Measurements from ENCODE around the gene DLD. TPM values are rescaled to one million over a fixed set of nuclear protein-coding genes. Genes with fewer than 3 reads are reported as not detected.

The DLD gene
- total and polyA plus RNA-seq, 12 donors: 21.6 to 616 (median 149) TPM

DNA sequence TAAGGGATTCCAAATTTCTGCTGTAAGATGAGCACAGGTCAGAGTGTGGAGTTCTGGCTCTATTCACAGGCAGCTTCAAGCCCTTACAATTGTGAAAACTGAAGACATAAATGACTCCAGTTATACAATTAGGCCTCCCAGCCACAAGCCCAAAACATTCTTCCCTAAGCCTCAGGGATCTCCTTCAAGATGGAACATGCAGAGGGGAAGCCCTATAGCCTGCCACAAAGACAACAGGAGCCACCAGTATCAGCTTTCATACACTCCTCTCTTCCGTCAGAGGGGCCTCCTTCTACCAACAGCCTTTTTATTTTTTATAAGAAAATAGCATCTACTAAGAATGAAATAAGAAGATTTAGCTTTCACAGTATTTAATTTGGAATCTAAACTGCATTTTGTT, 46.5 kb downstream of the DLD start:
- Histone ChIP-seq H3K4me1 (replicated peaks in 1 of 2) (peaks cover 8 to 29% of the 10 kb centered on the region in 2 donors), H3K27me3 (no peaks in the 10 kb centered on the region), H3K27ac (peak overlapping the region in 3 of 5 donors; percentile 10 to 85 (median 77)), H3K9me3 (replicated peaks in 1 of 3) (no peaks in the 10 kb centered on the region), H3K4me3 (no peak overlapping the region), H3K36me3 (replicated peaks in 1 of 2) (no peaks in the 10 kb centered on the region)
- 84 to 97% (median 92%) methylated on average over 1 of the region's 1 CpG for WGBS, 4 donors
- DNase-seq: no peak
- TF ChIP-seq, protein P1, sequence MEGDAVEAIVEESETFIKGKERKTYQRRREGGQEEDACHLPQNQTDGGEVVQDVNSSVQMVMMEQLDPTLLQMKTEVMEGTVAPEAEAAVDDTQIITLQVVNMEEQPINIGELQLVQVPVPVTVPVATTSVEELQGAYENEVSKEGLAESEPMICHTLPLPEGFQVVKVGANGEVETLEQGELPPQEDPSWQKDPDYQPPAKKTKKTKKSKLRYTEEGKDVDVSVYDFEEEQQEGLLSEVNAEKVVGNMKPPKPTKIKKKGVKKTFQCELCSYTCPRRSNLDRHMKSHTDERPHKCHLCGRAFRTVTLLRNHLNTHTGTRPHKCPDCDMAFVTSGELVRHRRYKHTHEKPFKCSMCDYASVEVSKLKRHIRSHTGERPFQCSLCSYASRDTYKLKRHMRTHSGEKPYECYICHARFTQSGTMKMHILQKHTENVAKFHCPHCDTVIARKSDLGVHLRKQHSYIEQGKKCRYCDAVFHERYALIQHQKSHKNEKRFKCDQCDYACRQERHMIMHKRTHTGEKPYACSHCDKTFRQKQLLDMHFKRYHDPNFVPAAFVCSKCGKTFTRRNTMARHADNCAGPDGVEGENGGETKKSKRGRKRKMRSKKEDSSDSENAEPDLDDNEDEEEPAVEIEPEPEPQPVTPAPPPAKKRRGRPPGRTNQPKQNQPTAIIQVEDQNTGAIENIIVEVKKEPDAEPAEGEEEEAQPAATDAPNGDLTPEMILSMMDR (IDR thresholded peaks at IDR 0.05): no peak
- TF ChIP-seq POLR2A (IDR thresholded peaks at IDR 0.05): no peak
- intact Hi-C loops (cut with DNase I): no loop called here

DNA sequence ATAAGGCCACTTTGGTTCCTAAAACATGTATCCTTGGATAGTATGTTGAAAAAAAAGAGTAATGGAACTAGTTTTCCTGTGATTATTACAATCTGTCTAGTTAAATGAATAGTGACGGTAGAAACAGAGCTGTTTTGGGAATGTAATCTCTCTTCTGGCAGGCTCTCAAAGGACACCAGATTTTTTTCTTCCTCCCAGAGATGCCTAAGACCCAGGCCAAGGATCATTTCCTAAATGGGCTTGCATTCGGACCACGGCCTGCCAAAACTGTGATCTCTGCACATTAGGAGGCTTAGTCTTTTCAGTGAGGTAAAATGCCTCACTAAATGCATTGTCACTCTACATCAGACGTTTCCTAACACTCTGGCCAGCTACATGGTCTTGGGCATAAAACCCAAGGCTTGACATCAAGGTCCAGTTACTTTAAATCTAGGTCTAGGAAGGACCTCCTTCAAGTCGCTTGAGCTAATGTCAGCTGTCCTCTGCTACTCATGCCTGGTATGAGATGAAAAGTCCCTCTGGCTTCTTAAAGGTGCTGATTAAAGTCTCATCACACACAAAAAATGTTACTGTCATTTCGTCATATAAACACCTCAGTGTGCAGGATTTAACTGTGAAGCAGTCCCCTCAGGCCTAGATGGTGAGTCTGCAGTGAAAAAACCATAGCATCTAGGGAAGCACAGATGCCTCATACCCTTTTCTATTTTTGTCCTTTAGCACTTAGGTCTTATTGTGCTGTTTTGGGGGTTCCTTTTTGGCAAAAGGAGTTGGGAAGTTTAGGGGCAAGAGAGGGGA, 47.7 kb downstream of the DLD start:
- Histone ChIP-seq H3K4me3 (no peak overlapping the region), H3K27me3 (no peaks in the 10 kb centered on the region), H3K9me3 (replicated peaks in 1 of 3) (no peaks in the 10 kb centered on the region), H3K36me3 (replicated peaks in 1 of 2) (no peaks in the 10 kb centered on the region), H3K27ac (peak overlapping the region; percentile 19 to 85 (median 57)), H3K4me1 (replicated peaks in 1 of 2) (peaks cover 8 to 27% of the 10 kb centered on the region in 2 donors)
- DNase-seq: peak in 1 of 7 donors; percentile 37
- WGBS, 4 donors: 20 to 50% (median 40%) methylated on average over 6 of the region's 6 CpGs
- TF ChIP-seq, protein P1 (IDR thresholded peaks at IDR 0.05): no peak
- TF ChIP-seq POLR2A (IDR thresholded peaks at IDR 0.05): no peak
- intact Hi-C loops (cut with DNase I): no loop called here

DNA sequence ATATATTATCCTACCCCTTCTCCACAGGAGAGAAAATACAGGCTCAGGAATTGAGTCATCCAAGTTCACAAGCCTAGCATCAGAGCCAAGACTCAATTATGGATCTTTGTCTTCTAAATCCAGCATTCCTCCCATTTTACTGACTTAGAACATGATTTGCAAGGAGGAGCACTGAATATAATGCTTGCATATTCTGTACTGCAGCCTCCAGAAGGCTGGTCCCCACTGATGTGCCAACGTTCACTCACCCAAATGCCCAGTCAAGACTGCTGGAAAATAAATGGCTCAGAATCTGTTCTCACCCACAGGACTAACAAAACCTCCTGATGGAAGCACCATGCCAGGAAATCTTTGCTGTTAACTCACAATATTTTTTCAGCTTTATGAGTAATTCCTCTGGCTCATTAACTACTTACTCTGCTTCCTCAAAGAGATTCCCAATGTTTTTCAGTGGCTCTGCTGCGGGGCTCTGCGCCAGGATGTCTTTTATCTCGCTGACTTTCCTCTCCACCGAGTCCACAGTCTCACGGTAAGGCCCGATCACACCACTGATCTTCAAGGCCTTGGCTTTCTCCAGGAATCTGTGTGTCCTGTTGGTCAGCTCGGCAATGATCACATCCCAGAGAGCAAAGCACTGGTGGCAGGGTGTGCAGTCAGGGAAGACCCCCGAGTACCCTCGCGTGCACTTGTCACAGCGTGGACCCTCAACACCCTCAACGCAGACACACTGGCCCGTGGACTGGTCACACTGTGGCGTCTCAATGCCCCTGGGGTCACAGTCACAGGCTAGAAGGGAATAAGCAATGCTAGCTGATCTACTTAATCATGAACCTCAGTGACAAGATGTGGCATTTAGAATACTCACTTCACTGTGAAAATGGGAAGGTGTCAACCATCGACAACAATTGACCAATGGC, 48.8 kb downstream of the DLD start:
- no peaks in the 10 kb centered on the region for H3K27me3 ChIP-seq
- peaks cover 8 to 27% of the 10 kb centered on the region in 2 donors for H3K4me1 ChIP-seq (replicated peaks in 1 of 2)
- intact Hi-C loops (cut with DNase I): no loop called here
- no peaks in the 10 kb centered on the region for H3K36me3 ChIP-seq (replicated peaks in 1 of 2)
- WGBS, 4 donors: 58 to 69% (median 62%) methylated on average over 16 of the region's 16 CpGs
- H3K9me3 ChIP-seq (replicated peaks in 1 of 3): no peaks in the 10 kb centered on the region
- no peak for TF ChIP-seq POLR2A (IDR thresholded peaks at IDR 0.05)
- TF ChIP-seq, protein P1 (IDR thresholded peaks at IDR 0.05): no peak
- H3K27ac ChIP-seq: peak overlapping the region; percentile 1 to 85 (median 57)
- H3K4me3 ChIP-seq: no peak overlapping the region
- DNase-seq: peak in 6 of 7 donors; percentile 67 to 86 (median 69)

DNA sequence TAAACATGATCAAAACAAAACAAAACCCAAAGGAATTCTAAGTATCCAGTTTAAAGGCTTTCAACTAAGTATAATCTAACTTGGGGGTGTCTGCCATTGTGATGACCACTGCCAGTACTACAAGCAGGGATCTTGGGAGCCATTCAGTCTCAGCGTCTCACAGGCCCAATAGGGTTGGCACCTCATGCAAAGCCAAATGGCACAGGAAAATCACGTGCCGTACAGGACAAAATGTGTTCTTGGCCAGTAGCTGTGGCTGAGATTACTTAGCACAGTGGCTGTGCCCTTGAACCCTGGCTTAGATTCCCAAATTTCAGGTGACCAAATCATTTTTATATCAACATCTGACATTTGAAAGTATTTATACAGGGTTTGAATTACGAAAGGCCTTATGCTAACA, 50.0 kb downstream of the DLD start:
- 77 to 86% (median 81%) methylated on average over 4 of the region's 4 CpGs for WGBS, 4 donors
- H3K4me1 ChIP-seq (replicated peaks in 1 of 2): peaks cover 8 to 27% of the 10 kb centered on the region in 2 donors
- H3K36me3 ChIP-seq (replicated peaks in 1 of 2): no peaks in the 10 kb centered on the region
- H3K4me3 ChIP-seq: no peak overlapping the region
- no peaks in the 10 kb centered on the region for H3K27me3 ChIP-seq
- H3K27ac ChIP-seq: peak overlapping the region in 1 of 5 donors; percentile 85
- no peaks in the 10 kb centered on the region for H3K9me3 ChIP-seq (replicated peaks in 1 of 3)
- DNase-seq: no peak
- TF ChIP-seq, protein P1 (IDR thresholded peaks at IDR 0.05): no peak
- no peak for TF ChIP-seq POLR2A (IDR thresholded peaks at IDR 0.05)
- intact Hi-C loops (cut with DNase I): no loop called here
